Spleen (tissue), 7 donors: ENCODE data around the gene TRPM2.

Experiments
- CTCF ChIP-seq, 11 experiments: fragments of 200-600 bp in 7 of 11; fragments of 450-650 bp in 4 of 11; sonication (generic) in 4 of 11; IDR thresholded peaks in 8 of 11; conservative IDR thresholded peaks in 3 of 11; 1 replicate in 7 of 11; 2 replicates in 4 of 11; pipeline versions ENCODE4 v1.4.0 to v1.8.0; 2016 to 2021; ENCODE audit warnings: antibody characterized with exemption in 11 of 11, inconsistent platforms in 4 of 11, mild to moderate bottlenecking in 1 of 11
- POLR2A ChIP-seq, 3 donors: fragments of 450-650 bp; IDR thresholded peaks; one replicate each; pipeline ENCODE4 v1.5.1; 2017; ENCODE audit warnings: antibody characterized with exemption in 3 of 3, mild to moderate bottlenecking in 1 of 3
- POLR2AphosphoS5 ChIP-seq, 3 donors: sonication (generic); formaldehyde crosslinking; IDR thresholded peaks; one replicate each; pipeline ENCODE4 v1.5.1; 2017; ENCODE audit warnings: antibody characterized with exemption in 3 of 3
- donor health status: DM: no; HTN: no; CAD: no; lungs with moderate emphysema.
- donor health status: DM: no; HTN: no; CAD: no.
- donor health status: DM: no; HTN: no; CAD: no.

- TF ChIP-seq CTCF (IDR thresholded peaks at IDR 0.05 in 8 of 11, conservative IDR thresholded peaks at IDR 0.05 in 3 of 11) (no peak), POLR2A (IDR thresholded peaks at IDR 0.05) (no peak), POLR2AphosphoS5 (IDR thresholded peaks at IDR 0.05) (no peak)
These were observed 74.1 kb downstream of the TRPM2 start for GRCh38 chr21:44427241-44428120.
